ENCODE data around the gene TKTL1. TPM values are rescaled to one million over a fixed set of nuclear protein-coding genes. Genes with fewer than 3 reads are reported as not detected.

Gene TKTL1
- total and polyA plus RNA-seq, 2 donors (not counting 1 experiment from before 2014, with no cell fraction given): not detected

DNA sequence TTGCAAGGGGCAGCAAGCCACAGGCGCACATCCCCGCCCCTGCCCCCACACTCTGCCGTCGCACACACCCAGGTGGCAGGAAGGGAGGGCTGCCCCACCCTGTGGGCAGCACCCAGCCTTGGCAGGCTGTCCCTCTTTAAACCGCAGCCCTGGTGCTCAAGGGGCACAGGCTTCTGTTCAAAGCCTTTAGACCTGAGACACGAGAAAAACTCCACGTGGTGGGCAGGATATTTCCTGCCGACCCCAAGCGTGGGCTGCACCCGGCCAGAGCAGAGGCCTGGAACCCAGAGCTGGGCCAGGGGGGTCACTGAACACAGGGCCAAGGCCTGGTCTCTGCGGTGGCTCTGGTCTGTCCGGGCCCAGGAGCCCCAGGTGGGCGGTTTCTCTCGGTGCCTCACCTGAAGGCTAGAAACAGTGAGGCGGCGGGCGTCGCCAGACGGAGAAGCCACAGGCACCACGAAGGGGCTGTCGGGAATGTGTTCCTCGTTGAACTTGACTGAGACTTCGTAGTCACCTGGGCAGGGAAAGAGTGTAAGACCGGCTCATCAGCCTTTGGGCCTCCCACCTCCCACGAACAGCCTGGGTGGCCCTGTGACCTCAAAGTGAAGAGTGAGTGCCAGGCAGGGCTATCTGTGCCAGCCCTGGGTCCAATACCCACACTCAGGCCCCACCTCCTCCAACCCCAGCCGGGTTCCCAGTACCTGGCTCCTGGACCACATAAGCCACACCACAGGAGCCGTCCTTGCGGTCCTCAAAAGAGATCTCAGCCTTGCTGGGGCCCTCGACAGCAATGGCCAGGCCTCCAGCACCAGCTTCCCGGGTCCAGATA is 55.8 kb downstream of the TKTL1 start:
- H4K20me1 ChIP-seq (ENCODE audit: control insufficient read depth, extremely low read depth, insufficient read depth, low read length): no peaks in the 10 kb centered on the region
- no peak for TF ChIP-seq EZH2 (IDR thresholded peaks at IDR 0.05; ENCODE audit: low read length, missing control alignments)
- TF ChIP-seq, protein P1, sequence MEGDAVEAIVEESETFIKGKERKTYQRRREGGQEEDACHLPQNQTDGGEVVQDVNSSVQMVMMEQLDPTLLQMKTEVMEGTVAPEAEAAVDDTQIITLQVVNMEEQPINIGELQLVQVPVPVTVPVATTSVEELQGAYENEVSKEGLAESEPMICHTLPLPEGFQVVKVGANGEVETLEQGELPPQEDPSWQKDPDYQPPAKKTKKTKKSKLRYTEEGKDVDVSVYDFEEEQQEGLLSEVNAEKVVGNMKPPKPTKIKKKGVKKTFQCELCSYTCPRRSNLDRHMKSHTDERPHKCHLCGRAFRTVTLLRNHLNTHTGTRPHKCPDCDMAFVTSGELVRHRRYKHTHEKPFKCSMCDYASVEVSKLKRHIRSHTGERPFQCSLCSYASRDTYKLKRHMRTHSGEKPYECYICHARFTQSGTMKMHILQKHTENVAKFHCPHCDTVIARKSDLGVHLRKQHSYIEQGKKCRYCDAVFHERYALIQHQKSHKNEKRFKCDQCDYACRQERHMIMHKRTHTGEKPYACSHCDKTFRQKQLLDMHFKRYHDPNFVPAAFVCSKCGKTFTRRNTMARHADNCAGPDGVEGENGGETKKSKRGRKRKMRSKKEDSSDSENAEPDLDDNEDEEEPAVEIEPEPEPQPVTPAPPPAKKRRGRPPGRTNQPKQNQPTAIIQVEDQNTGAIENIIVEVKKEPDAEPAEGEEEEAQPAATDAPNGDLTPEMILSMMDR (conservative IDR thresholded peaks at IDR 0.05 in 1 of 2, IDR thresholded peaks at IDR 0.05 in 1 of 2; ENCODE audit: low read depth in 1 of 2, low read length in 2 of 2): no peak
- H3K9me3 ChIP-seq (ENCODE audit: control insufficient read depth, insufficient read depth, low read depth, low read length): no peaks in the 10 kb centered on the region
- peaks cover 63% of the 10 kb centered on the region for H3K36me3 ChIP-seq (ENCODE audit: control insufficient read depth, insufficient read depth, low read length)
- DNase-seq (ENCODE audit: low read depth in 2 of 2): no peak
- H3K9ac ChIP-seq (ENCODE audit: insufficient read depth, low read length): no peak overlapping the region
- H3K27me3 ChIP-seq (ENCODE audit: control insufficient read depth, insufficient read depth, low read length): no peaks in the 10 kb centered on the region
- H3K4me1 ChIP-seq (ENCODE audit: control insufficient read depth, extremely low read depth, insufficient read depth, low read length): no peaks in the 10 kb centered on the region
- no peak overlapping the region for H3K4me3 ChIP-seq (replicated peaks in 1 of 4; ENCODE audit: control extremely low read depth in 1 of 4, insufficient read depth in 1 of 4, low read depth in 3 of 4, low read length in 4 of 4)
- H3K79me2 ChIP-seq (ENCODE audit: control insufficient read depth, insufficient read depth, low read length): peaks cover 17% of the 10 kb centered on the region
- H3K4me2 ChIP-seq (ENCODE audit: extremely low read depth, insufficient read depth, low read length): no peak overlapping the region
- no peak overlapping the region for H3K27ac ChIP-seq (ENCODE audit: insufficient read depth, low read length)
- H2AFZ ChIP-seq (ENCODE audit: low read length): no peak overlapping the region

DNA sequence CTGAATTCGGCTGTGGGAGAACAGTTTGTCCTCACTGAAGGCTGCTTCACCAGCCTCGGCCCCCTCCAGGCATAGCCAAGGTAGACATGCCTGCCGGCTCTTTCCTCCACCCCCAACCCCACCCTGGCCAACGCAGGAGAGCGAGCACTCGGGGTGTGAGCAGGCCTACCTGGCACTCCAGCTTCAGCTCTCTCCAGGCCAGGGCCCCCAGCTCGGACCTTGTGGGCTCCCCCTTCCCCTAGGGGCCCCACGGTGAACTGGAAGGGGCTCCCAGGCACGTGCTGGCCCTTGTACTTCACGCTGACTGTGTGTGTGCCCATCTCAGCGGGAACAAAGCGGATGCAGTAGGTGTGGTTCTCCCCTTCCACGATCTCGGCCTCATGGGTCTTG is 56.4 kb downstream of the TKTL1 start:
- H3K36me3 ChIP-seq (ENCODE audit: control insufficient read depth, insufficient read depth, low read length): peaks cover 67% of the 10 kb centered on the region

DNA sequence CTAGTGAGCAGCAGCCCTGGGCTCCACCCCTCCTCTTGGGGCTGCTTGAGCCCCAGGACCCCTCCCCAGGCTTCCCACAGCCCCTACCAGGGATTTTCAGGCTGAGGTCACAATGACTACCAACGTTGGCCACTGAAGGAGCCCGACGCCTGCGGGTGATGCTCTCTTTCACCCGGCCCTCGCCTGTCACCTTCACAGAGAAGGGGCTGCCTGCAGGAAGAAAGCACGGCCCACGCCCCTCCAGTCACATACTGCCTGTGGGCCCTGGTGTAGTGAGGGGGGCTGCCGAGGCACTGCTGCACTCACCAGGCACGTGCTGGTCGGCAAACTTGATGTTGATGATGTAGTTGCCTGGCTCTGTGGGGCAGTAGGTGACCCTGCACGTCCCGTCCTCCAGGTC is 56.9 kb downstream of the TKTL1 start:
- H3K4me3 ChIP-seq (replicated peaks in 1 of 4; ENCODE audit: control extremely low read depth in 1 of 4, insufficient read depth in 1 of 4, low read depth in 3 of 4, low read length in 4 of 4): no peak overlapping the region
- TF ChIP-seq EZH2 (IDR thresholded peaks at IDR 0.05; ENCODE audit: low read length, missing control alignments): no peak
- TF ChIP-seq, protein P1 (conservative IDR thresholded peaks at IDR 0.05 in 1 of 2, IDR thresholded peaks at IDR 0.05 in 1 of 2; ENCODE audit: low read depth in 1 of 2, low read length in 2 of 2): no peak
- peaks cover 26% of the 10 kb centered on the region for H3K79me2 ChIP-seq (ENCODE audit: control insufficient read depth, insufficient read depth, low read length)
- peaks cover 70% of the 10 kb centered on the region for H3K36me3 ChIP-seq (ENCODE audit: control insufficient read depth, insufficient read depth, low read length)
- no peak overlapping the region for H3K9ac ChIP-seq (ENCODE audit: insufficient read depth, low read length)
- H3K27me3 ChIP-seq (ENCODE audit: control insufficient read depth, insufficient read depth, low read length): no peaks in the 10 kb centered on the region
- H2AFZ ChIP-seq (ENCODE audit: low read length): no peak overlapping the region
- H3K9me3 ChIP-seq (ENCODE audit: control insufficient read depth, insufficient read depth, low read depth, low read length): no peaks in the 10 kb centered on the region
- H3K4me1 ChIP-seq (ENCODE audit: control insufficient read depth, extremely low read depth, insufficient read depth, low read length): no peaks in the 10 kb centered on the region
- DNase-seq (ENCODE audit: low read depth in 2 of 2): no peak
- no peak overlapping the region for H3K4me2 ChIP-seq (ENCODE audit: extremely low read depth, insufficient read depth, low read length)
- no peaks in the 10 kb centered on the region for H4K20me1 ChIP-seq (ENCODE audit: control insufficient read depth, extremely low read depth, insufficient read depth, low read length)
- H3K27ac ChIP-seq (ENCODE audit: insufficient read depth, low read length): no peak overlapping the region

More for the DNA sequence above, 56.4 kb downstream of the TKTL1 start:
- H2AFZ ChIP-seq (ENCODE audit: low read length): no peak overlapping the region
- no peak overlapping the region for H3K27ac ChIP-seq (ENCODE audit: insufficient read depth, low read length)
- TF ChIP-seq, protein P1 (conservative IDR thresholded peaks at IDR 0.05 in 1 of 2, IDR thresholded peaks at IDR 0.05 in 1 of 2; ENCODE audit: low read depth in 1 of 2, low read length in 2 of 2): no peak
- TF ChIP-seq EZH2 (IDR thresholded peaks at IDR 0.05; ENCODE audit: low read length, missing control alignments): no peak
- H3K9me3 ChIP-seq (ENCODE audit: control insufficient read depth, insufficient read depth, low read depth, low read length): no peaks in the 10 kb centered on the region
- no peak for DNase-seq (ENCODE audit: low read depth in 2 of 2)
- no peaks in the 10 kb centered on the region for H3K27me3 ChIP-seq (ENCODE audit: control insufficient read depth, insufficient read depth, low read length)
- no peaks in the 10 kb centered on the region for H4K20me1 ChIP-seq (ENCODE audit: control insufficient read depth, extremely low read depth, insufficient read depth, low read length)
- no peak overlapping the region for H3K4me3 ChIP-seq (replicated peaks in 1 of 4; ENCODE audit: control extremely low read depth in 1 of 4, insufficient read depth in 1 of 4, low read depth in 3 of 4, low read length in 4 of 4)
- peaks cover 22% of the 10 kb centered on the region for H3K79me2 ChIP-seq (ENCODE audit: control insufficient read depth, insufficient read depth, low read length)
- H3K9ac ChIP-seq (ENCODE audit: insufficient read depth, low read length): no peak overlapping the region
- no peaks in the 10 kb centered on the region for H3K4me1 ChIP-seq (ENCODE audit: control insufficient read depth, extremely low read depth, insufficient read depth, low read length)
- H3K4me2 ChIP-seq (ENCODE audit: extremely low read depth, insufficient read depth, low read length): no peak overlapping the region

Measured in fibroblast of lung (primary cell).